ENCODE measurements around the gene DUSP3. TPM values are rescaled to one million over a fixed set of nuclear protein-coding genes. Genes with fewer than 3 reads are reported as not detected.

The DUSP3 gene
- total and polyA plus RNA-seq, 2 of the 13 experiments (the other 11 are each of a cell fraction or from before 2014, with no cell fraction given) = 60.0 to 71.5 TPM

- in situ Hi-C loops (cut with HindIII; ENCODE audit: extremely low pct_ligation_motif_present, low pct_unique_long_range_greater_than_20kb) = no loop called here
- no peak for FAIRE-seq
These were observed 20.3 kb upstream of the DUSP3 start for GRCh38 chr17:43799047-43799446.

More at GRCh38 chr17:43799047-43799446, 20.3 kb upstream of the DUSP3 start:
- H3K4me1 ChIP-seq (ENCODE audit: insufficient read depth, low read length) = peaks cover 53% of the 10 kb centered on the region
- 0 out of 5 replicates have a peak, but pooled peaks cover 0 to 10% of the 10 kb centered on the region in 2 experiments for H3K27me3 ChIP-seq (ENCODE audit: control insufficient read depth in 1 of 2, insufficient read depth in 2 of 2, low read length in 2 of 2)
- BruUV-seq (replicated peaks) = no TSS peak
- H3K9ac ChIP-seq (ENCODE audit: insufficient read depth, low read depth, low read length) = no peak overlapping the region
- H2AFZ ChIP-seq (ENCODE audit: low read length) = no peak overlapping the region
- no peak for ATAC-seq
- no peaks in the 10 kb centered on the region for H4K20me1 ChIP-seq (ENCODE audit: insufficient read depth, low read length)
- no peak overlapping the region for H3K4me3 ChIP-seq (replicated peaks in 1 of 3; ENCODE audit: insufficient read depth in 1 of 3, low read depth in 2 of 3, low read length in 3 of 3)
- no peak for DNase-seq (ENCODE audit: low spot score)
- POLR2A ChIA-PET = no interaction called here
- WGBS (ENCODE audit: low lambda C conversion rate) = 82% methylated on average over 2 of the region's 2 CpGs
- no peak overlapping the region for H3K27ac ChIP-seq (ENCODE audit: extremely low read length, insufficient read depth, low read length)
- no peak overlapping the region for H3K4me2 ChIP-seq (ENCODE audit: low read depth, low read length)
- CTCF ChIA-PET (ENCODE audit: low intra/inter-chr PET ratio, low total read pairs) = no interaction called here
- TF ChIP-seq ZFP91 (CRISPR knock-in tag; IDR thresholded peaks at IDR 0.05; ENCODE audit: borderline replicate concordance) = no peak
- no peak for TF ChIP-seq ATF1 (CRISPR knock-in tag; IDR thresholded peaks at IDR 0.05)
- no peak for TF ChIP-seq HIVEP1 (CRISPR knock-in tag; IDR thresholded peaks at IDR 0.05)
- no peak for TF ChIP-seq MZF1 (CRISPR knock-in tag; IDR thresholded peaks at IDR 0.05; ENCODE audit: borderline replicate concordance)
- no peak for TF ChIP-seq MIER3 (CRISPR knock-in tag; IDR thresholded peaks at IDR 0.05; ENCODE audit: borderline replicate concordance)
- TF ChIP-seq WIZ (CRISPR knock-in tag; IDR thresholded peaks at IDR 0.05) = no peak
- TF ChIP-seq CHD2 (IDR thresholded peaks at IDR 0.05; ENCODE audit: low read depth, low read length) = no peak
- TF ChIP-seq MAZ (IDR thresholded peaks at IDR 0.05; ENCODE audit: borderline replicate concordance, low read depth, low read length) = no peak
- no peak for TF ChIP-seq MAZ (CRISPR knock-in tag; IDR thresholded peaks at IDR 0.05; ENCODE audit: low read depth)
- TF ChIP-seq E2F2 (CRISPR knock-in tag; IDR thresholded peaks at IDR 0.05; ENCODE audit: borderline replicate concordance) = no peak
- no peak for TF ChIP-seq NFE2L1 (CRISPR knock-in tag; IDR thresholded peaks at IDR 0.05; ENCODE audit: borderline replicate concordance)
- no peak for TF ChIP-seq MBNL3 (CRISPR knock-in tag; conservative IDR thresholded peaks at IDR 0.05)
- TF ChIP-seq ZNF550 (CRISPR knock-in tag; IDR thresholded peaks at IDR 0.05; ENCODE audit: borderline replicate concordance) = no peak
- TF ChIP-seq HOXA9 (CRISPR knock-in tag; IDR thresholded peaks at IDR 0.05; ENCODE audit: borderline replicate concordance) = no peak
- no peak for TF ChIP-seq RFXANK (CRISPR knock-in tag; IDR thresholded peaks at IDR 0.05)
- no peak for TF ChIP-seq ZMAT3 (CRISPR knock-in tag; conservative IDR thresholded peaks at IDR 0.05)
- no peak for TF ChIP-seq ZBTB49 (CRISPR knock-in tag; IDR thresholded peaks at IDR 0.05; ENCODE audit: borderline replicate concordance)
- no peak for TF ChIP-seq ZNF558 (CRISPR knock-in tag; IDR thresholded peaks at IDR 0.05; ENCODE audit: borderline replicate concordance)
- TF ChIP-seq ZNF549 (CRISPR knock-in tag; IDR thresholded peaks at IDR 0.05) = no peak
- TF ChIP-seq ZSCAN25 (CRISPR knock-in tag; IDR thresholded peaks at IDR 0.05) = no peak
- no peak for TF ChIP-seq TBL1XR1 (IDR thresholded peaks at IDR 0.05; ENCODE audit: borderline replicate concordance, low read length, partially characterized antibody)
- H3K79me2 ChIP-seq (ENCODE audit: insufficient read depth, low read length) = no peaks in the 10 kb centered on the region
- no peaks in the 10 kb centered on the region for H3K36me3 ChIP-seq (replicated peaks in 1 of 2; ENCODE audit: control insufficient read depth in 1 of 2, insufficient read depth in 2 of 2, low read length in 2 of 2)
- intact Hi-C loops (cut with micrococcal nuclease; ENCODE audit: unreplicated experiment) = no loop called here
- H3K9me3 ChIP-seq (ENCODE audit: low read length) = no peaks in the 10 kb centered on the region
